ENCODE data around the gene TM4SF1. TPM values are rescaled to one million over a fixed set of nuclear protein-coding genes. Genes with fewer than 3 reads are reported as not detected.

The TM4SF1 gene
- total and polyA plus RNA-seq, 9 of the 15 experiments (the other 6 are each of a cell fraction or from before 2014, with no cell fraction given), result 0.06 to 0.44 (median 0.08) TPM; not detected in 4

- Histone ChIP-seq H3K9me3 (replicated peaks; ENCODE audit: control insufficient read depth, insufficient read depth, low read depth, low read length) (no peaks in the 10 kb centered on the region), H3K4me2 (ENCODE audit: insufficient read depth, low read length) (no peak overlapping the region), H3K9ac (ENCODE audit: insufficient read depth in 1 of 2, low read depth in 2 of 2, low read length in 2 of 2) (no peak overlapping the region), H2AFZ (ENCODE audit: low read depth, low read length) (no peak overlapping the region), H3K9me1 (ENCODE audit: control insufficient read depth, insufficient read depth, low read length) (no peaks in the 10 kb centered on the region), H3K36me3 (ENCODE audit: control insufficient read depth, insufficient read depth, low read length) (no peaks in the 10 kb centered on the region), H3K4me1 (replicated peaks in 1 of 2; ENCODE audit: control insufficient read depth in 2 of 2, insufficient read depth in 2 of 2, low read length in 2 of 2) (no peaks in the 10 kb centered on the region; a peak in 1 of 5 replicates), H3K27me3 (ENCODE audit: control insufficient read depth in 2 of 2, insufficient read depth in 2 of 2, low read length in 2 of 2) (no peaks in the 10 kb centered on the region; a peak in 2 of 5 replicates), H4K20me1 (replicated peaks; ENCODE audit: control insufficient read depth, insufficient read depth, low read length) (no peaks in the 10 kb centered on the region), H3K79me2 (ENCODE audit: control insufficient read depth, insufficient read depth, low read length) (no peaks in the 10 kb centered on the region), H3K4me3 (no peak overlapping the region), H3K27ac (ENCODE audit: extremely low read depth, low read depth, low read length) (no peak overlapping the region)
- CTCF ChIA-PET (ENCODE audit: low intra/inter-chr PET ratio), result no interaction called here
- DNase-seq (ENCODE audit: extremely low read depth in 1 of 4, low spot score in 3 of 4) (no peak), ATAC-seq (no peak), FAIRE-seq (no peak)
- POLR2A ChIA-PET, result no interaction called here
- in situ Hi-C loops (cut with MboI) (no loop called here), intact Hi-C loops (cut with micrococcal nuclease) (no loop called here)
- 0% methylated on average over 2 of the region's 2 CpGs for WGBS (ENCODE audit: insufficient coverage, low coverage, missing lambda C conversion rate)
- no peak for TF ChIP-seq ZNF232 (CRISPR knock-in tag; IDR thresholded peaks at IDR 0.05)
- TF ChIP-seq RB1 (IDR thresholded peaks at IDR 0.05; ENCODE audit: low read depth), result no peak
- no peak for TF ChIP-seq ZNF212 (CRISPR knock-in tag; IDR thresholded peaks at IDR 0.05)
- TF ChIP-seq BRF1 (IDR thresholded peaks at IDR 0.05; ENCODE audit: borderline replicate concordance, extremely low read depth, insufficient read length), result no peak
- no peak for TF ChIP-seq RBFOX2 (IDR thresholded peaks at IDR 0.05; ENCODE audit: low read depth, low read length)
- TF ChIP-seq SMARCA4 (IDR thresholded peaks at IDR 0.05), result no peak
- TF ChIP-seq TAL1 (IDR thresholded peaks at IDR 0.05), result no peak
- TF ChIP-seq NCOA1 (IDR thresholded peaks at IDR 0.05; ENCODE audit: low read depth), result no peak
- no peak for TF ChIP-seq SP1 (CRISPR knock-in tag; IDR thresholded peaks at IDR 0.05)
- no peak for TF ChIP-seq ZNF76 (CRISPR knock-in tag; IDR thresholded peaks at IDR 0.05; ENCODE audit: borderline replicate concordance)
- no peak for TF ChIP-seq PPARD (CRISPR knock-in tag; IDR thresholded peaks at IDR 0.05)
- TF ChIP-seq BACH1 (tag; IDR thresholded peaks at IDR 0.05), result no peak
- no peak for TF ChIP-seq ELF1 (tag; IDR thresholded peaks at IDR 0.05)
- no peak for TF ChIP-seq IFI16 (CRISPR knock-in tag; IDR thresholded peaks at IDR 0.05)
- TF ChIP-seq MED1 (CRISPR knock-in tag; IDR thresholded peaks at IDR 0.05; ENCODE audit: borderline replicate concordance), result no peak
- TF ChIP-seq SMARCE1 (IDR thresholded peaks at IDR 0.05), result no peak
- no peak for TF ChIP-seq NCOA2 (IDR thresholded peaks at IDR 0.05; ENCODE audit: partially characterized antibody in 2 of 2)
- no peak for TF ChIP-seq HLTF (IDR thresholded peaks at IDR 0.05)
- BruUV-seq (replicated peaks), result no TSS peak
Measured at GRCh38 chr3:149331396-149331795, 46.1 kb downstream of the TM4SF1 start.
